ENCODE measurements around the gene HDGFL3. TPM values are rescaled to one million over a fixed set of nuclear protein-coding genes. Genes with fewer than 3 reads are reported as not detected.

Gene HDGFL3
- polyA plus RNA-seq, 1 donor, result 30.4 TPM

GRCh38 chr15:83215306-83215705, 7.7 kb upstream of the HDGFL3 start:
- no peaks in the 10 kb centered on the region for H3K9me3 ChIP-seq (ENCODE audit: control insufficient read depth, low read depth, low read length)

GRCh38 chr15:83210619-83211018, 3.0 kb upstream of the HDGFL3 start:
- no CpG with 5 or more reads among the region's 3 CpGs for WGBS (ENCODE audit: insufficient coverage, low lambda C conversion rate)
- Histone ChIP-seq H3K27me3 (ENCODE audit: control insufficient read depth, insufficient read depth, low read length) (peaks cover 9% of the 10 kb centered on the region), H3K27ac (ENCODE audit: low read length) (no peak overlapping the region), H3K4me1 (ENCODE audit: control insufficient read depth, insufficient read depth, low read length) (no peaks in the 10 kb centered on the region), H3K36me3 (ENCODE audit: control insufficient read depth, insufficient read depth, low read length) (no peaks in the 10 kb centered on the region), H3K9me3 (ENCODE audit: control insufficient read depth, low read depth, low read length) (no peaks in the 10 kb centered on the region), H3K4me3 (ENCODE audit: low read length) (no peak overlapping the region)
- DNase-seq, result no peak

More at GRCh38 chr15:83215306-83215705, 7.7 kb upstream of the HDGFL3 start:
- no peaks in the 10 kb centered on the region for H3K27me3 ChIP-seq (ENCODE audit: control insufficient read depth, insufficient read depth, low read length)
- no peak overlapping the region for H3K4me3 ChIP-seq (ENCODE audit: low read length)
- WGBS (ENCODE audit: insufficient coverage, low lambda C conversion rate), result no CpG with 5 or more reads among the region's 2 CpGs
- no peak for DNase-seq
- no peak overlapping the region for H3K27ac ChIP-seq (ENCODE audit: low read length)
- H3K4me1 ChIP-seq (ENCODE audit: control insufficient read depth, insufficient read depth, low read length), result no peaks in the 10 kb centered on the region
- no peaks in the 10 kb centered on the region for H3K36me3 ChIP-seq (ENCODE audit: control insufficient read depth, insufficient read depth, low read length)

GRCh38 chr15:83209333-83209732, 1.7 kb upstream of the HDGFL3 start:
- H3K36me3 ChIP-seq (ENCODE audit: control insufficient read depth, insufficient read depth, low read length), result no peaks in the 10 kb centered on the region
- peak in 1 of 2 donors; percentile 10 for DNase-seq
- WGBS (ENCODE audit: insufficient coverage, low lambda C conversion rate), result no CpG with 5 or more reads among the region's 5 CpGs

GRCh38 chr15:83208367-83208661, 691 bp upstream of the HDGFL3 start:
- DNase-seq, result no peak
- peak overlapping the region; percentile 65 for H3K4me3 ChIP-seq (ENCODE audit: low read length)
- no peaks in the 10 kb centered on the region for H3K4me1 ChIP-seq (ENCODE audit: control insufficient read depth, insufficient read depth, low read length)
- no peaks in the 10 kb centered on the region for H3K36me3 ChIP-seq (ENCODE audit: control insufficient read depth, insufficient read depth, low read length)
- H3K27ac ChIP-seq (ENCODE audit: low read length), result no peak overlapping the region
- no peaks in the 10 kb centered on the region for H3K9me3 ChIP-seq (ENCODE audit: control insufficient read depth, low read depth, low read length)
- peaks cover 9% of the 10 kb centered on the region for H3K27me3 ChIP-seq (ENCODE audit: control insufficient read depth, insufficient read depth, low read length)
- 50% methylated on average over 1 of the region's 11 CpGs for WGBS (ENCODE audit: insufficient coverage, low lambda C conversion rate)

More at GRCh38 chr15:83209333-83209732, 1.7 kb upstream of the HDGFL3 start:
- Histone ChIP-seq H3K27ac (ENCODE audit: low read length) (no peak overlapping the region), H3K9me3 (ENCODE audit: control insufficient read depth, low read depth, low read length) (no peaks in the 10 kb centered on the region), H3K4me1 (ENCODE audit: control insufficient read depth, insufficient read depth, low read length) (no peaks in the 10 kb centered on the region), H3K4me3 (ENCODE audit: low read length) (no peak overlapping the region), H3K27me3 (ENCODE audit: control insufficient read depth, insufficient read depth, low read length) (peaks cover 9% of the 10 kb centered on the region)

- peaks cover 9% of the 10 kb centered on the region for H3K27me3 ChIP-seq (ENCODE audit: control insufficient read depth, insufficient read depth, low read length)
- no peaks in the 10 kb centered on the region for H3K9me3 ChIP-seq (ENCODE audit: control insufficient read depth, low read depth, low read length)
- no peaks in the 10 kb centered on the region for H3K4me1 ChIP-seq (ENCODE audit: control insufficient read depth, insufficient read depth, low read length)
- H3K27ac ChIP-seq (ENCODE audit: low read length), result peak overlapping the region; percentile 12
- peak overlapping the region; percentile 51 for H3K4me3 ChIP-seq (ENCODE audit: low read length)
- H3K36me3 ChIP-seq (ENCODE audit: control insufficient read depth, insufficient read depth, low read length), result no peaks in the 10 kb centered on the region
- peak in 1 of 2 donors; percentile 77 for DNase-seq
- no CpG with 5 or more reads among the region's 93 CpGs for WGBS (ENCODE audit: insufficient coverage, low lambda C conversion rate)
Measured at GRCh38 chr15:83207009-83207659, 489 bp downstream of the HDGFL3 start.

- peak in 1 of 2 donors; percentile 46 for DNase-seq
- no CpG with 5 or more reads among the region's 25 CpGs for WGBS (ENCODE audit: insufficient coverage, low lambda C conversion rate)
- Histone ChIP-seq H3K9me3 (ENCODE audit: control insufficient read depth, low read depth, low read length) (no peaks in the 10 kb centered on the region), H3K27ac (ENCODE audit: low read length) (peak overlapping the region; percentile 12), H3K4me1 (ENCODE audit: control insufficient read depth, insufficient read depth, low read length) (no peaks in the 10 kb centered on the region), H3K4me3 (ENCODE audit: low read length) (peak overlapping the region; percentile 51), H3K27me3 (ENCODE audit: control insufficient read depth, insufficient read depth, low read length) (peaks cover 9% of the 10 kb centered on the region), H3K36me3 (ENCODE audit: control insufficient read depth, insufficient read depth, low read length) (no peaks in the 10 kb centered on the region)
Measured at GRCh38 chr15:83206526-83207008, 1.1 kb downstream of the HDGFL3 start.

- DNase-seq, result peak in 1 of 2 donors; percentile 25
- H3K4me1 ChIP-seq (ENCODE audit: control insufficient read depth, insufficient read depth, low read length), result no peaks in the 10 kb centered on the region
- H3K36me3 ChIP-seq (ENCODE audit: control insufficient read depth, insufficient read depth, low read length), result no peaks in the 10 kb centered on the region
- H3K27ac ChIP-seq (ENCODE audit: low read length), result no peak overlapping the region
- WGBS (ENCODE audit: insufficient coverage, low lambda C conversion rate), result 70% methylated on average over 3 of the region's 4 CpGs
- peaks cover 9% of the 10 kb centered on the region for H3K27me3 ChIP-seq (ENCODE audit: control insufficient read depth, insufficient read depth, low read length)
- H3K4me3 ChIP-seq (ENCODE audit: low read length), result no peak overlapping the region
- no peaks in the 10 kb centered on the region for H3K9me3 ChIP-seq (ENCODE audit: control insufficient read depth, low read depth, low read length)
Measured at GRCh38 chr15:83205725-83206324, 1.8 kb downstream of the HDGFL3 start.

- no CpG with 5 or more reads among the region's 3 CpGs for WGBS (ENCODE audit: insufficient coverage, low lambda C conversion rate)
Measured at GRCh38 chr15:83204697-83205096, 2.9 kb downstream of the HDGFL3 start.

GRCh38 chr15:83203543-83203942, 4.1 kb downstream of the HDGFL3 start:
- peaks cover 3% of the 10 kb centered on the region for H3K27me3 ChIP-seq (ENCODE audit: control insufficient read depth, insufficient read depth, low read length)
- 89% methylated on average over 2 of the region's 4 CpGs for WGBS (ENCODE audit: insufficient coverage, low lambda C conversion rate)
- no peaks in the 10 kb centered on the region for H3K4me1 ChIP-seq (ENCODE audit: control insufficient read depth, insufficient read depth, low read length)
- no peaks in the 10 kb centered on the region for H3K9me3 ChIP-seq (ENCODE audit: control insufficient read depth, low read depth, low read length)
- H3K36me3 ChIP-seq (ENCODE audit: control insufficient read depth, insufficient read depth, low read length), result no peaks in the 10 kb centered on the region
- H3K27ac ChIP-seq (ENCODE audit: low read length), result no peak overlapping the region
- no peak overlapping the region for H3K4me3 ChIP-seq (ENCODE audit: low read length)
- DNase-seq, result no peak

More at GRCh38 chr15:83204697-83205096, 2.9 kb downstream of the HDGFL3 start:
- DNase-seq, result peak in 1 of 2 donors; percentile 2
- no peak overlapping the region for H3K27ac ChIP-seq (ENCODE audit: low read length)
- no peak overlapping the region for H3K4me3 ChIP-seq (ENCODE audit: low read length)
- H3K9me3 ChIP-seq (ENCODE audit: control insufficient read depth, low read depth, low read length), result no peaks in the 10 kb centered on the region
- H3K36me3 ChIP-seq (ENCODE audit: control insufficient read depth, insufficient read depth, low read length), result no peaks in the 10 kb centered on the region
- H3K27me3 ChIP-seq (ENCODE audit: control insufficient read depth, insufficient read depth, low read length), result peaks cover 8% of the 10 kb centered on the region
- H3K4me1 ChIP-seq (ENCODE audit: control insufficient read depth, insufficient read depth, low read length), result no peaks in the 10 kb centered on the region

GRCh38 chr15:83200589-83200988, 7.0 kb downstream of the HDGFL3 start:
- no peak for DNase-seq
- H3K4me1 ChIP-seq (ENCODE audit: control insufficient read depth, insufficient read depth, low read length), result no peaks in the 10 kb centered on the region
- no peaks in the 10 kb centered on the region for H3K36me3 ChIP-seq (ENCODE audit: control insufficient read depth, insufficient read depth, low read length)
- H3K27me3 ChIP-seq (ENCODE audit: control insufficient read depth, insufficient read depth, low read length), result no peaks in the 10 kb centered on the region
- no peaks in the 10 kb centered on the region for H3K9me3 ChIP-seq (ENCODE audit: control insufficient read depth, low read depth, low read length)
- no peak overlapping the region for H3K27ac ChIP-seq (ENCODE audit: low read length)
- no peak overlapping the region for H3K4me3 ChIP-seq (ENCODE audit: low read length)

GRCh38 chr15:83200162-83200561, 7.5 kb downstream of the HDGFL3 start:
- DNase-seq, result no peak
- Histone ChIP-seq H3K27ac (ENCODE audit: low read length) (no peak overlapping the region), H3K27me3 (ENCODE audit: control insufficient read depth, insufficient read depth, low read length) (no peaks in the 10 kb centered on the region), H3K4me3 (ENCODE audit: low read length) (no peak overlapping the region), H3K9me3 (ENCODE audit: control insufficient read depth, low read depth, low read length) (no peaks in the 10 kb centered on the region), H3K4me1 (ENCODE audit: control insufficient read depth, insufficient read depth, low read length) (no peaks in the 10 kb centered on the region), H3K36me3 (ENCODE audit: control insufficient read depth, insufficient read depth, low read length) (no peaks in the 10 kb centered on the region)
- WGBS (ENCODE audit: insufficient coverage, low lambda C conversion rate), result 80% methylated on average over 1 of the region's 7 CpGs

Data from large intestine (tissue), 3 donors.